ENCODE results near the gene SLC12A8. TPM values are rescaled to one million over a fixed set of nuclear protein-coding genes. Genes with fewer than 3 reads are reported as not detected.

The SLC12A8 gene
- total and polyA plus RNA-seq, 2 donors (not counting 1 experiment from before 2014, with no cell fraction given): 0.57 to 1.1 TPM

GRCh38 chr3:125262161-125262560 lies 49.6 kb upstream of the SLC12A8 start:
- Histone ChIP-seq H3K9me3 (ENCODE audit: control extremely low read depth in 1 of 3, control insufficient read depth in 2 of 3, insufficient read depth in 1 of 3, low read length in 2 of 3) (peaks cover under 1 to 3% (median 2%) of the 10 kb centered on the region in 3 donors), H4K20me1 (ENCODE audit: control insufficient read depth, insufficient read depth, low read length, poor library complexity, severe bottlenecking) (no peaks in the 10 kb centered on the region), H3K9ac (ENCODE audit: low read length) (no peak overlapping the region), H3K79me2 (ENCODE audit: control insufficient read depth, insufficient read depth, low read length) (no peaks in the 10 kb centered on the region), H3K27me3 (replicated peaks in 1 of 4; ENCODE audit: control extremely low read depth in 1 of 4, control insufficient read depth in 3 of 4, insufficient read depth in 4 of 4, low read length in 3 of 4) (no peaks in the 10 kb centered on the region), H2AFZ (ENCODE audit: insufficient read depth, low read depth, low read length, poor library complexity, severe bottlenecking) (no peak overlapping the region), H3K27ac (ENCODE audit: low read length in 2 of 2) (no peak overlapping the region), H3K4me2 (replicated peaks; ENCODE audit: low read depth, low read length, poor library complexity, severe bottlenecking) (no peak overlapping the region), H3K4me3 (ENCODE audit: control extremely low read depth in 1 of 5, extremely low read depth in 1 of 5, insufficient read depth in 1 of 5, low read depth in 2 of 5, low read length in 4 of 5) (no peak overlapping the region), H3K36me3 (replicated peaks in 1 of 2; ENCODE audit: control extremely low read depth in 1 of 2, control insufficient read depth in 1 of 2, extremely low read depth in 1 of 2, insufficient read depth in 2 of 2, low read length in 1 of 2) (peaks cover 3 to 13% of the 10 kb centered on the region in 2 experiments), H3K4me1 (ENCODE audit: control insufficient read depth in 2 of 2, insufficient read depth in 2 of 2, low read length in 2 of 2) (no peaks in the 10 kb centered on the region)
- H3K27ac Mint-ChIP-seq: no peak overlapping the region
- TF ChIP-seq EZH2 (IDR thresholded peaks at IDR 0.05; ENCODE audit: borderline replicate concordance, insufficient read depth, low read depth, low read length, poor library complexity, severe bottlenecking): no peak
- TF ChIP-seq CTCF (IDR thresholded peaks at IDR 0.05): no peak
- peaks cover 3% of the 10 kb centered on the region for H3K4me1 Mint-ChIP-seq
- POLR2A ChIA-PET: no interaction called here
- no peaks in the 10 kb centered on the region for H3K27me3 Mint-ChIP-seq
- no peak overlapping the region for H3K4me3 Mint-ChIP-seq
- intact Hi-C loops (cut with micrococcal nuclease): loop anchor here (10.0 kb wide), 1 partner anchor 267 kb away; no protein-coding TSS in a partner anchor
- WGBS (ENCODE audit: insufficient coverage): no CpG with 5 or more reads among the region's 1 CpG
- ATAC-seq (ENCODE audit: low read depth) (no peak), DNase-seq (no peak)
- CTCF ChIA-PET: no interaction called here
- H3K9me3 Mint-ChIP-seq (ENCODE audit: insufficient read depth): no peaks in the 10 kb centered on the region

DNA sequence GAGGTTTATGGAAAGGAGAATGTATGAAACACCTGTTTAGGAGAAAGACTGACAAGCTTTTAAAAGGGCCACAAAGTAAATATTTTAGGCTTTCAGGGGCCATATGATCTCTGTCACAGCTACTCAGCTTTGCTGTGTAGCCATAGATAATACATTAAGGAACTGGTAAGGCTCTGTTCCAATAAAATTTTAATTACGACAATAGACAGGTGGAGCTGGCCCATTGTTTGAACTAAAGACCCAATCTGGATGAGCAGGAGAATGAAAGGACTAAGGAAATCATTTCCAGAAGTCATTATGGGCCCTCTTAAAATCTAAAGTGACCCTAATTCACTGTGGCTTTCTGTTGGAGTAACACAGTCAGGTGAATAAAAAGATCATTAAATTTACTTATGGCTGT lies 48.5 kb upstream of the SLC12A8 start:
- ATAC-seq (ENCODE audit: low read depth) (no peak), DNase-seq (no peak)
- Histone ChIP-seq H3K9ac (ENCODE audit: low read length) (no peak overlapping the region), H2AFZ (ENCODE audit: insufficient read depth, low read depth, low read length, poor library complexity, severe bottlenecking) (no peak overlapping the region), H3K9me3 (ENCODE audit: control extremely low read depth in 1 of 3, control insufficient read depth in 2 of 3, insufficient read depth in 1 of 3, low read length in 2 of 3) (peaks cover 3 to 10% (median 3%) of the 10 kb centered on the region in 3 donors), H3K36me3 (replicated peaks in 1 of 2; ENCODE audit: control extremely low read depth in 1 of 2, control insufficient read depth in 1 of 2, extremely low read depth in 1 of 2, insufficient read depth in 2 of 2, low read length in 1 of 2) (peaks cover 3 to 12% of the 10 kb centered on the region in 2 experiments), H3K27me3 (replicated peaks in 1 of 4; ENCODE audit: control extremely low read depth in 1 of 4, control insufficient read depth in 3 of 4, insufficient read depth in 4 of 4, low read length in 3 of 4) (no peaks in the 10 kb centered on the region), H4K20me1 (ENCODE audit: control insufficient read depth, insufficient read depth, low read length, poor library complexity, severe bottlenecking) (no peaks in the 10 kb centered on the region), H3K4me1 (ENCODE audit: control insufficient read depth in 2 of 2, insufficient read depth in 2 of 2, low read length in 2 of 2) (no peaks in the 10 kb centered on the region), H3K79me2 (ENCODE audit: control insufficient read depth, insufficient read depth, low read length) (peaks cover 3% of the 10 kb centered on the region), H3K4me3 (ENCODE audit: control extremely low read depth in 1 of 5, extremely low read depth in 1 of 5, insufficient read depth in 1 of 5, low read depth in 2 of 5, low read length in 4 of 5) (no peak overlapping the region), H3K4me2 (replicated peaks; ENCODE audit: low read depth, low read length, poor library complexity, severe bottlenecking) (no peak overlapping the region), H3K27ac (ENCODE audit: low read length in 2 of 2) (no peak overlapping the region)
- Mint-ChIP-seq H3K9me3 (ENCODE audit: insufficient read depth) (no peaks in the 10 kb centered on the region), H3K27ac (no peak overlapping the region), H3K27me3 (no peaks in the 10 kb centered on the region), H3K4me1 (peaks cover 4% of the 10 kb centered on the region), H3K4me3 (no peak overlapping the region)
- ChIA-PET POLR2A (no interaction called here), CTCF (interaction anchor here (1.1 kb wide), 1 partner anchor 175 kb away, joined by 4 read pairs; no protein-coding TSS in a partner anchor)
- WGBS (ENCODE audit: insufficient coverage): no CpG with 5 or more reads among the region's 1 CpG
- intact Hi-C loops (cut with micrococcal nuclease): loop anchor here (10.0 kb wide), 1 partner anchor 266 kb away; no protein-coding TSS in a partner anchor
- TF ChIP-seq EZH2 (IDR thresholded peaks at IDR 0.05; ENCODE audit: borderline replicate concordance, insufficient read depth, low read depth, low read length, poor library complexity, severe bottlenecking) (no peak), CTCF (IDR thresholded peaks at IDR 0.05) (no peak)

Data from B cell (primary cell).